ENCODE results near the gene RAPGEF3.

The RAPGEF3 gene

GRCh38 chr12:47735649-47736048 lies 23.0 kb downstream of the RAPGEF3 start:
- TF ChIP-seq, protein P1, sequence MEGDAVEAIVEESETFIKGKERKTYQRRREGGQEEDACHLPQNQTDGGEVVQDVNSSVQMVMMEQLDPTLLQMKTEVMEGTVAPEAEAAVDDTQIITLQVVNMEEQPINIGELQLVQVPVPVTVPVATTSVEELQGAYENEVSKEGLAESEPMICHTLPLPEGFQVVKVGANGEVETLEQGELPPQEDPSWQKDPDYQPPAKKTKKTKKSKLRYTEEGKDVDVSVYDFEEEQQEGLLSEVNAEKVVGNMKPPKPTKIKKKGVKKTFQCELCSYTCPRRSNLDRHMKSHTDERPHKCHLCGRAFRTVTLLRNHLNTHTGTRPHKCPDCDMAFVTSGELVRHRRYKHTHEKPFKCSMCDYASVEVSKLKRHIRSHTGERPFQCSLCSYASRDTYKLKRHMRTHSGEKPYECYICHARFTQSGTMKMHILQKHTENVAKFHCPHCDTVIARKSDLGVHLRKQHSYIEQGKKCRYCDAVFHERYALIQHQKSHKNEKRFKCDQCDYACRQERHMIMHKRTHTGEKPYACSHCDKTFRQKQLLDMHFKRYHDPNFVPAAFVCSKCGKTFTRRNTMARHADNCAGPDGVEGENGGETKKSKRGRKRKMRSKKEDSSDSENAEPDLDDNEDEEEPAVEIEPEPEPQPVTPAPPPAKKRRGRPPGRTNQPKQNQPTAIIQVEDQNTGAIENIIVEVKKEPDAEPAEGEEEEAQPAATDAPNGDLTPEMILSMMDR (conservative IDR thresholded peaks at IDR 0.05; ENCODE audit: low read length) = no peak
- no peak for DNase-seq (ENCODE audit: low read depth)
- H3K4me3 ChIP-seq (ENCODE audit: low read length) = no peak overlapping the region

DNA sequence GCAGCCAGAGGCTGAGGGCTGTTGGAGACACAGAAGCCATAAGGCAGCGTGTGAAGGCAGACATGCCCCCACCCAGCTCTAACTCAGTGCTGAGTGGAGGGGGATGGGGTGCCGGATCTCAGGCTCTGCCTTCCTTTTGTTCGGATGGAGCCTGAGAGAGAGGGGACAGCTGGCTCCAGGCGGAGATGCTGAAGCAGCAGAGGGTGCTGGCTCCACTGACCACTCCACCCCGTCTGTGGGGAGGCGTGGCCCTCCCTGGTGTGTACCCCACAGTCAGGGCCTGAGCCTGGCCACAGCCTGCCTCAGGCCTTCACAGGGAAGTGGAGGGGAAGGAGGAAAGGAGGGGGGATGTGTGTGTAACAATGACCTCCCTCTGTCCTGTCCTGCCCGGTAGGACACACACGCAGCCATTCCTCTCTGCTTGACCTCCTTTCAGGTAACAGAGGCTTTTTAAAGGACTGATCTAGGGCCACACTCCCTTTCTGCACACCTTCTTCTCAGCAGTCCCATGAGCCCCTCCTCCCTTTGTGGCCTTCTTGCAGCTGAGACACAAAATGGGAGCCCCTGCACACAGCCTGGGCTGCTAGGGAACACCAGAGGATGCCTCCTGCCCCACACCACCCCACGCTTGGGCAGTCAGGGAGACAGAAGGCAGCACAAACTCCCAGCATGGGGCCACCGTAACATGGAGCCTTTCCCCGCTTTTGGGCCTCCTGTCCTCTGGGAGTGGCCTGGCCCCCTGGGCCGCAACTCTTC lies 23.8 kb downstream of the RAPGEF3 start:
- DNase-seq (ENCODE audit: low read depth) = no peak
- TF ChIP-seq, protein P1 (conservative IDR thresholded peaks at IDR 0.05; ENCODE audit: low read length) = no peak
- no peak overlapping the region for H3K4me3 ChIP-seq (ENCODE audit: low read length)

DNA sequence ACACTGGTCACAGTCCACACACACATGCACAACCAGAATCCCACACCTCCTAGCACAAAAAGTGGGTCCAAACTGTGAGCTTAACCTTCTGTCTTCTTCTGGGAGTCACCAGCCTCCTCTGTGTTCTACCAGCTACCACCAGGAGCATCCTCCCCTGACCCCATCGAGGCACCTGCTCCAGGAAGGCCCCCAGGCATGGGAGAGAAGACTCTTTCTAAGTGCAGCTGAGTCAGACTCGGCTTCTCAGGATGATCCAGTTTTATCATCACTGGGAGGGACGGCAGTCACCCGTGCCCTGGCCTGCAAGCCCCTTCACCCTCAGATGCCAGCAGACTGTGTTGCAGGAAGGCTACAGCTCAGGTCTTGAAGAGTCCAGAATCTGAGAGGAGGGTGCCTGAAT lies 25.5 kb downstream of the RAPGEF3 start:
- no peak overlapping the region for H3K4me3 ChIP-seq (ENCODE audit: low read length)
- no peak for DNase-seq (ENCODE audit: low read depth)
- TF ChIP-seq, protein P1 (conservative IDR thresholded peaks at IDR 0.05; ENCODE audit: low read length) = no peak

- no peak for DNase-seq (ENCODE audit: low read depth)
Observed at GRCh38 chr12:47732504-47732903, 26.2 kb downstream of the RAPGEF3 start.

GRCh38 chr12:47731723-47732122 lies 27.0 kb downstream of the RAPGEF3 start:
- no peak for DNase-seq (ENCODE audit: low read depth)
- no peak overlapping the region for H3K4me3 ChIP-seq (ENCODE audit: low read length)
- TF ChIP-seq, protein P1 (conservative IDR thresholded peaks at IDR 0.05; ENCODE audit: low read length) = no peak

More at GRCh38 chr12:47732504-47732903, 26.2 kb downstream of the RAPGEF3 start:
- TF ChIP-seq, protein P1 (conservative IDR thresholded peaks at IDR 0.05; ENCODE audit: low read length) = no peak
- no peak overlapping the region for H3K4me3 ChIP-seq (ENCODE audit: low read length)

DNA sequence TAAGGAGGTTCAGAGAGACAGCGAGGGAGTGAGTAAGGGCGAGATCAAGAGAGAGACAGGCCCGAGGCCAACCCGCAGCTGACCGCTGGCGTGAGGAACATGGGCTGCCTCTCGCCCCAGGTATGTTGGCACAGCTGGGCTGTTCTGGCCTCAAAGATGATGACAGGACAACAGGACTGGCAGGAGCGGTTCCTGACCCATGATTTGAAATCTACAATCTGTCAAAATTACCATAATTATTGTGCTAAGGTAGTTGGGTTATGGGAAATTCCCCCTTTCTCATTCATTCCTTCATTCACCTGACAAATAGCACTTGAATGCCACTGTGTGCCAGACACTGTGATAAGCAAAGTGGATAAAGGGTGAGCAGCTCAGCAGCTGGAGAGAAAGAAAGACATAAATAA lies 28.3 kb downstream of the RAPGEF3 start:
- no peak overlapping the region for H3K4me3 ChIP-seq (ENCODE audit: low read length)
- TF ChIP-seq, protein P1 (conservative IDR thresholded peaks at IDR 0.05; ENCODE audit: low read length) = no peak
- DNase-seq (ENCODE audit: low read depth) = peak; percentile 64

- TF ChIP-seq, protein P1 (conservative IDR thresholded peaks at IDR 0.05; ENCODE audit: low read length) = no peak
- peak; percentile 54 for DNase-seq (ENCODE audit: low read depth)
- no peak overlapping the region for H3K4me3 ChIP-seq (ENCODE audit: low read length)
Observed at GRCh38 chr12:47729233-47729632, 29.4 kb downstream of the RAPGEF3 start.
